Activated T-helper 9 cell treated with anti-CD3 and anti-CD28 coated beads, Interleukin-2, amount 50 U/mL, for 16 hours (primary cell): ENCODE results near the gene ZFYVE9.

Experiments
- DNase-seq: peaks from one replicate; pipeline ENCODE4 v3.0.0-alpha.2; 2020; ENCODE audit warnings: low read depth

ZFYVE9 gene

GRCh38 chr1:52240592-52241210 is 98.8 kb downstream of the ZFYVE9 start:
- DNase-seq = no peak

- DNase-seq = no peak
Observed at GRCh38 chr1:52243221-52243987, 101.5 kb downstream of the ZFYVE9 start.

GRCh38 chr1:52249831-52250230 is 107.9 kb downstream of the ZFYVE9 start:
- DNase-seq = no peak

- DNase-seq = no peak
Observed at GRCh38 chr1:52253421-52253820, 111.5 kb downstream of the ZFYVE9 start.

- no peak for DNase-seq
Observed at GRCh38 chr1:52259886-52260285, 118.0 kb downstream of the ZFYVE9 start.

GRCh38 chr1:52263153-52263910 is 121.4 kb downstream of the ZFYVE9 start:
- DNase-seq = no peak

- DNase-seq = no peak
Observed at GRCh38 chr1:52264530-52265115, 122.7 kb downstream of the ZFYVE9 start.

GRCh38 chr1:52266507-52266906 is 124.6 kb downstream of the ZFYVE9 start:
- DNase-seq = no peak

- DNase-seq = no peak
Observed at GRCh38 chr1:52268372-52268771, 126.5 kb downstream of the ZFYVE9 start.

- DNase-seq = no peak
Observed at GRCh38 chr1:52281518-52281917, 139.6 kb downstream of the ZFYVE9 start.

- no peak for DNase-seq
Observed at GRCh38 chr1:52288286-52288685, 146.4 kb downstream of the ZFYVE9 start.

GRCh38 chr1:52294580-52294979 is 152.7 kb downstream of the ZFYVE9 start:
- DNase-seq = no peak

- DNase-seq = no peak
Observed at GRCh38 chr1:52296345-52296744, 154.5 kb downstream of the ZFYVE9 start.

GRCh38 chr1:52305417-52306226 is 163.7 kb downstream of the ZFYVE9 start:
- no peak for DNase-seq

GRCh38 chr1:52306227-52307006 is 164.5 kb downstream of the ZFYVE9 start:
- no peak for DNase-seq

GRCh38 chr1:52321061-52321460 is 179.2 kb downstream of the ZFYVE9 start:
- DNase-seq = no peak

GRCh38 chr1:52323731-52324130 is 181.8 kb downstream of the ZFYVE9 start:
- DNase-seq = no peak

- DNase-seq = no peak
Observed at GRCh38 chr1:52325786-52326185, 183.9 kb downstream of the ZFYVE9 start.

GRCh38 chr1:52328615-52329014 is 186.7 kb downstream of the ZFYVE9 start:
- DNase-seq = no peak

GRCh38 chr1:52332411-52332810 is 190.5 kb downstream of the ZFYVE9 start:
- DNase-seq = no peak
